ENCODE results near the gene DHX32. TPM values are rescaled to one million over a fixed set of nuclear protein-coding genes. Genes with fewer than 3 reads are reported as not detected.

The DHX32 gene
- total RNA-seq, 1 donor from 2014 or later: 30.2 TPM

DNA sequence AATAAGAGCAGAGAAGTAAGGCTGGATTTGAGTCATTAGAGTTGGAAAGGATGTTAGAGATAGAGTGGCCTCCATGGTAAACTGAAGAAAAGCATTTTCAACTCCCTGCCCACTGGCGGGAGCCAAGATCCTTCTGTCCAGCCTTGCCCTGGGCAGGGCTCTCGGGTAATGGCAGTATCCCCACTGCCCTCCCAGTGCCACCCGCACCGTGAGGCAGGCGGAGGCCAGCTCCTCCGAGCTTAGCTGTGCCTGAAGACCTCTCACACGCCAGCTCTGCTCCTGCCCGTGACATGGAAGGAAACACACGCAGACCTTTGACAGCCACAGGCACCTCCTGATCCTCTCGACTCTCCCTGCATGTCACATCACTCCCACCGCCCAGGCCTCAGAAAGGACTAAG is 35.5 kb downstream of the DHX32 start:
- TF ChIP-seq, protein P1, sequence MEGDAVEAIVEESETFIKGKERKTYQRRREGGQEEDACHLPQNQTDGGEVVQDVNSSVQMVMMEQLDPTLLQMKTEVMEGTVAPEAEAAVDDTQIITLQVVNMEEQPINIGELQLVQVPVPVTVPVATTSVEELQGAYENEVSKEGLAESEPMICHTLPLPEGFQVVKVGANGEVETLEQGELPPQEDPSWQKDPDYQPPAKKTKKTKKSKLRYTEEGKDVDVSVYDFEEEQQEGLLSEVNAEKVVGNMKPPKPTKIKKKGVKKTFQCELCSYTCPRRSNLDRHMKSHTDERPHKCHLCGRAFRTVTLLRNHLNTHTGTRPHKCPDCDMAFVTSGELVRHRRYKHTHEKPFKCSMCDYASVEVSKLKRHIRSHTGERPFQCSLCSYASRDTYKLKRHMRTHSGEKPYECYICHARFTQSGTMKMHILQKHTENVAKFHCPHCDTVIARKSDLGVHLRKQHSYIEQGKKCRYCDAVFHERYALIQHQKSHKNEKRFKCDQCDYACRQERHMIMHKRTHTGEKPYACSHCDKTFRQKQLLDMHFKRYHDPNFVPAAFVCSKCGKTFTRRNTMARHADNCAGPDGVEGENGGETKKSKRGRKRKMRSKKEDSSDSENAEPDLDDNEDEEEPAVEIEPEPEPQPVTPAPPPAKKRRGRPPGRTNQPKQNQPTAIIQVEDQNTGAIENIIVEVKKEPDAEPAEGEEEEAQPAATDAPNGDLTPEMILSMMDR (IDR thresholded peaks at IDR 0.05): no peak
- H3K4me1 ChIP-seq: no peaks in the 10 kb centered on the region
- DNase-seq (ENCODE audit: extremely low spot score in 2 of 2): no peak
- no peak overlapping the region for H3K4me3 ChIP-seq
- H3K27ac ChIP-seq: no peak overlapping the region
- peaks cover 0 to 20% of the 10 kb centered on the region in 2 donors for H3K36me3 ChIP-seq
- intact Hi-C loops (cut with DNase I): no loop called here
- H3K9me3 ChIP-seq: no peaks in the 10 kb centered on the region
- no peaks in the 10 kb centered on the region for H3K27me3 ChIP-seq

- H3K27ac ChIP-seq: no peak overlapping the region
- H3K9me3 ChIP-seq: no peaks in the 10 kb centered on the region
- peaks cover 0 to 29% of the 10 kb centered on the region in 2 donors for H3K36me3 ChIP-seq
- intact Hi-C loops (cut with DNase I): no loop called here
- H3K27me3 ChIP-seq: no peaks in the 10 kb centered on the region
- no peaks in the 10 kb centered on the region for H3K4me1 ChIP-seq
- no peak overlapping the region for H3K4me3 ChIP-seq
- TF ChIP-seq, protein P1 (IDR thresholded peaks at IDR 0.05): no peak
- TF ChIP-seq POLR2AphosphoS5 (IDR thresholded peaks at IDR 0.05; ENCODE audit: insufficient read depth in 1 of 2, low read depth in 1 of 2) (no peak), POLR2A (IDR thresholded peaks at IDR 0.05) (no peak)
- DNase-seq (ENCODE audit: extremely low spot score in 2 of 2): no peak
Measured at GRCh38 chr10:125844751-125845221, 36.3 kb downstream of the DHX32 start.

- intact Hi-C loops (cut with DNase I): no loop called here
- no peaks in the 10 kb centered on the region for H3K27me3 ChIP-seq
- no peak overlapping the region for H3K27ac ChIP-seq
- no peaks in the 10 kb centered on the region for H3K4me1 ChIP-seq
- TF ChIP-seq POLR2A (IDR thresholded peaks at IDR 0.05) (no peak), POLR2AphosphoS5 (IDR thresholded peaks at IDR 0.05; ENCODE audit: insufficient read depth in 1 of 2, low read depth in 1 of 2) (no peak)
- TF ChIP-seq, protein P1 (IDR thresholded peaks at IDR 0.05): no peak
- H3K36me3 ChIP-seq: peaks cover 0 to 26% of the 10 kb centered on the region in 2 donors
- no peaks in the 10 kb centered on the region for H3K9me3 ChIP-seq
- H3K4me3 ChIP-seq: no peak overlapping the region
- no peak for DNase-seq (ENCODE audit: extremely low spot score in 2 of 2)
Measured at GRCh38 chr10:125843603-125844329, 37.3 kb downstream of the DHX32 start.

- Histone ChIP-seq H3K9me3 (no peaks in the 10 kb centered on the region), H3K27me3 (no peaks in the 10 kb centered on the region), H3K4me3 (no peak overlapping the region), H3K36me3 (peaks cover 0 to 53% of the 10 kb centered on the region in 2 donors), H3K27ac (no peak overlapping the region), H3K4me1 (no peaks in the 10 kb centered on the region)
- intact Hi-C loops (cut with DNase I): no loop called here
- TF ChIP-seq POLR2A (IDR thresholded peaks at IDR 0.05) (no peak), POLR2AphosphoS5 (IDR thresholded peaks at IDR 0.05; ENCODE audit: insufficient read depth in 1 of 2, low read depth in 1 of 2) (no peak)
- TF ChIP-seq, protein P1 (IDR thresholded peaks at IDR 0.05): no peak
- no peak for DNase-seq (ENCODE audit: extremely low spot score in 2 of 2)
Measured at GRCh38 chr10:125840955-125841354, 40.1 kb downstream of the DHX32 start.

GRCh38 chr10:125840406-125840805 is 40.7 kb downstream of the DHX32 start:
- DNase-seq (ENCODE audit: extremely low spot score in 2 of 2): no peak
- intact Hi-C loops (cut with DNase I): no loop called here
- no peaks in the 10 kb centered on the region for H3K9me3 ChIP-seq
- H3K27me3 ChIP-seq: no peaks in the 10 kb centered on the region
- H3K36me3 ChIP-seq: peaks cover 0 to 58% of the 10 kb centered on the region in 2 donors
- no peaks in the 10 kb centered on the region for H3K4me1 ChIP-seq
- no peak for TF ChIP-seq POLR2AphosphoS5 (IDR thresholded peaks at IDR 0.05; ENCODE audit: insufficient read depth in 1 of 2, low read depth in 1 of 2)
- TF ChIP-seq, protein P1 (IDR thresholded peaks at IDR 0.05): no peak
- TF ChIP-seq POLR2A (IDR thresholded peaks at IDR 0.05): no peak
- H3K27ac ChIP-seq: no peak overlapping the region
- H3K4me3 ChIP-seq: no peak overlapping the region

Data from vagina (tissue), 2 donors.